Colon (tissue), 2 donors: ENCODE data around the gene CAMK2D.

Experiments
- FAIRE-seq: peaks from 2 replicates; lab custom pipeline; 2012; peaks lifted over from hg19 to GRCh38; lab: Jason Lieb, UNC
- donor health status: control.
- donor health status: control.

Gene CAMK2D

GRCh38 chr4:113564493-113564892 is 197.0 kb downstream of the CAMK2D start:
- no peak for FAIRE-seq

GRCh38 chr4:113563691-113564378 is 197.7 kb downstream of the CAMK2D start:
- no peak for FAIRE-seq

GRCh38 chr4:113561758-113562157 is 199.8 kb downstream of the CAMK2D start:
- no peak for FAIRE-seq

GRCh38 chr4:113561092-113561491 is 200.4 kb downstream of the CAMK2D start:
- FAIRE-seq, result no peak

GRCh38 chr4:113560579-113560978 is 201.0 kb downstream of the CAMK2D start:
- FAIRE-seq, result no peak

- FAIRE-seq, result no peak
Observed at GRCh38 chr4:113559947-113560346, 201.6 kb downstream of the CAMK2D start.

GRCh38 chr4:113556382-113557134 is 205.0 kb downstream of the CAMK2D start:
- no peak for FAIRE-seq

GRCh38 chr4:113555868-113556267 is 205.7 kb downstream of the CAMK2D start:
- FAIRE-seq, result no peak

- no peak for FAIRE-seq
Observed at GRCh38 chr4:113553082-113553481, 208.5 kb downstream of the CAMK2D start.

- FAIRE-seq, result no peak
Observed at GRCh38 chr4:113550510-113550909, 211.0 kb downstream of the CAMK2D start.

GRCh38 chr4:113548303-113548702 is 213.2 kb downstream of the CAMK2D start:
- FAIRE-seq, result peak; percentile 21

- peak; percentile 91 for FAIRE-seq
Observed at GRCh38 chr4:113547487-113548042, 214.0 kb downstream of the CAMK2D start.

GRCh38 chr4:113541933-113542332 is 219.6 kb downstream of the CAMK2D start:
- FAIRE-seq, result no peak

- FAIRE-seq, result no peak
Observed at GRCh38 chr4:113540859-113541258, 220.7 kb downstream of the CAMK2D start.

GRCh38 chr4:113539408-113539807 is 222.1 kb downstream of the CAMK2D start:
- FAIRE-seq, result no peak

GRCh38 chr4:113537628-113538027 is 223.9 kb downstream of the CAMK2D start:
- no peak for FAIRE-seq

GRCh38 chr4:113537203-113537602 is 224.3 kb downstream of the CAMK2D start:
- FAIRE-seq, result no peak

GRCh38 chr4:113534711-113535110 is 226.8 kb downstream of the CAMK2D start:
- FAIRE-seq, result no peak

- no peak for FAIRE-seq
Observed at GRCh38 chr4:113531572-113531971, 230.0 kb downstream of the CAMK2D start.

GRCh38 chr4:113528395-113528794 is 233.1 kb downstream of the CAMK2D start:
- no peak for FAIRE-seq

GRCh38 chr4:113525521-113525920 is 236.0 kb downstream of the CAMK2D start:
- no peak for FAIRE-seq

GRCh38 chr4:113524505-113525186 is 236.9 kb downstream of the CAMK2D start:
- FAIRE-seq, result no peak

GRCh38 chr4:113524096-113524495 is 237.4 kb downstream of the CAMK2D start:
- FAIRE-seq, result no peak
